HG02623 (cell line): ENCODE data around the gene OR52K1.
"Not testable (repeated sequence)": the region's sequence is repeated elsewhere in the genome, so short reads cannot be mapped to it uniquely, and the experiment has no call there.

Experiments used
- ATAC-seq: cut with Tn5 transposase; IDR thresholded peaks from one replicate; pipeline ENCODE4 v1.9.1; 2021; ENCODE audit warnings: moderate library complexity; ENCODE audit not compliant: unreplicated experiment

The OR52K1 gene

DNA sequence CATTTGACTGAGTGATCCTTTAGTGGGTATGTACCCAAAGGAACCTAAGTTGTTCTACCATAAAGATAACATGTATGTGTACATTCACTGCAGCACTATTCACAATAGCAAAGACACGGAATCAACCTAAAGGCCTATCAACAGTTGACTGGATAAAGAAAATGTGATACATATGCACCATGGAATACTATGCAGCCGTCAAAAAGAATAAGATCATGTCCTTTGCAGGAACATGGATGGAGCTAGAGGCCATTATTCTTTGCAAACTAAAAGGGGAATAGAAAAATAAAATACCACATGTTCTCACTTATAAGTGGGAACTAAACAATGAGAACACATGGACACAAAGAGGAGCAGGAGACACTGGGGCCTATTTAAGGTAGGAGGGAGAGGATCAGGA lies 9.0 kb downstream of the OR52K1 start:
- not testable (repeated sequence) for ATAC-seq

DNA sequence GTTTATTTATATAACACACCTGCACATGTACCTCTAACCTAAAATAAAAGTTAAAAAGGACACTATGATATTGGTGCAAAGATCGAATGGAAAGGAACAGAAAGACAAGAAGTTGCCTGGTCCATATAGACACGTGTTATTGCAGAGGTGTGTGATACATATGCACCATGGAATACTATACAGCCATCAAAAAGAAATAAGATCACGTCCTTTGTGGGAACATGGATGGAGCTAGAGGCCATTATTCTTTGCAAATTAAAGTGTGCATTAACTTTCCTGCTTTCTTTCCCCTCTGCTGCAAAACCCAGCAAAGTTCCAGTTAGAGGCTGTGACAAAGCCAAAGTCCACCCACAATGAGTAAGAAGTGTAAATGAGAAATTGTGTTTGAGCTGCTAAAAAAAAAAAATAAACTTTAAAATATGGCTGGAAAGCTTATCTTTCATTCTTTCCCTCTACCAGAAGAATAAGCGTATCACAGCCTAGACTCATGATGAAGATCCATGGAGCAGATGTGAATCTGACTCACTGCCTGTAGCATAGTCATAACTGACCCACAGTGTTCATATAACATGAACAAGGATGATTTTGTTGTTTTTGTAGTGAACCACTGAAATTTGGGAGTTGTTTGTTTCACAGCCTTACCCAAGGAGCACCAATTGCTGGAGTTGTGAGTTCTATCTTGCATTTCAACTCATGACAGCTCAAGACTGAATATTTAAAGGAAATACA lies 9.6 kb downstream of the OR52K1 start:
- no peak for ATAC-seq

- no peak for ATAC-seq
These were observed 11.0 kb downstream of the OR52K1 start for GRCh38 chr11:4493480-4493818.

- ATAC-seq: no peak
These were observed 13.0 kb downstream of the OR52K1 start for GRCh38 chr11:4495487-4495886.

GRCh38 chr11:4495986-4496385 lies 13.5 kb downstream of the OR52K1 start:
- no peak for ATAC-seq

DNA sequence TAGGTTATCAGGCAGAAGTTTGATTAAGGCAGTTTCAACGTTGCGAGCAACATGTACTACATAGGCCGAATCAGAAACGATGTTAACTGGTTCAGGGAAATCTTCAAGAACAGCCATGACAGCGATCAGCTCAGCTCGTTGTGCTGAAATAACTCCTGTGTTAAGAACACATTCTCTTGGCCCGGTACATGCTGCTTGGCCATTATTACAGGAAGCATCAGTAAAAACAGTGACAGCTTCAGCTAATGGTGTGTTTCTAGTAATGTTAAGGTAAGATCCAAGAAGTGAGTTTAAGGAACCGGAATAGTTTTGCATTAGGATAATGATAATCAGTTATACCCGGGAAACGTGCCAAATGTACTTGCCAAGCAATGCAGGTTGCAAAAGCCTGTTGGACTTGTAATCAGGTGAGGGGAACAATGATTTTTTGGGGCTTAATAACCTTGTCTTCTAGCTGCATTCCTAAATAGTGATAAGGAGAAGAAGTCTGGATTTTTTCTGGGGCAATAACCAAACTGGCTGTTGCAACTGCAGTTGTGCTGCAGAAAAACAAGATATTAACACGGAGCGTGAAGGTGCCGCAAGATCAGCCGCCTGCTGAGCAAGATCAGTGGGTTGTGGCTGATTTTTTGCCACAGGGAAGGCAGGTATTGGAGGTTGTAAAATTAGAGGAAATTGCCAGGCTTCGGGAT lies 14.3 kb downstream of the OR52K1 start:
- ATAC-seq: no peak

- no peak for ATAC-seq
These were observed 26.4 kb downstream of the OR52K1 start for GRCh38 chr11:4508886-4509285.

DNA sequence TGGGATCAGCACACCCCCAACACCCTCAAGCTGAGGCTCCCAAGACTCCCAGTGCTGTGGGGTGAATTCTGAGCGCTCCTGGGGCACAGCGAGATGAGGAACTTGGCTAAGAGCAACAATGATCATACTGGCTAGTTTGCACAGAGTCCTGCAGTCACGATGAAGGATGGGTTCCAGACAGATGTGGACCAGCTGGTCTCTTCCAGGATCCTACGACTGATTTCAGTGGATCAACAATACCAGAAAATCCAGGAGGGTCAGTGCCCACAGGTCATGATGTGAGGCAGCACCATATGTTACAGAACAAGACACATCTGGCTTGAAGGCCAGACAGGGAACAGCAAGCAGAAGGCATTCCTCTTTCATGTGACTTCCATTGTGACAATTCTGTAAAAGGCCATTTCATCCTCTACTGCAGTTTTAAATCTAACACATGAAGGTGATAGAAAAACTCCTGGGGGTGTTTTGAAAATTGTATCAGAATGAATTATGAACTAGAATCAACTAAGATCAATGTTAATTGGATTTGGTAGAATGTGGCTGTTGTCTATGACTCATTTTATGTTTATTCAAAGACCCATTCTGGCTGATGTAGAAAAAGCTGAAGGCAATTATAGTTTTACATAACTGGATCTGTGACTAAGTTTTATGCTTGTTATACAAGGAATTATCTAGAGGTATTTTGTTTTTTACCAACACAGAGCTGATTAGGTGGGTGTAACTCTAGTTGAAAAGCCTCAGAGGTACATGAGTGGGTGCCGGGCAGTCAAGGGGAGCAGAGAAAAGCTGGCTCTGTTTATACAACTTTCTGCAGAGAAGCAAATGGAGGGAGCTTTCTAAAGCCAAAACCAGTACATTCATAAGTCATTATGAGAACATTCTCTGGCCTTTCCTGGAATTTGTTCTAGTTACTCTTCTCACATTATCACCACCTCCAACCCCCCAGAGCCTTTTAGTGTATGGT lies 29.1 kb downstream of the OR52K1 start:
- ATAC-seq: no peak

DNA sequence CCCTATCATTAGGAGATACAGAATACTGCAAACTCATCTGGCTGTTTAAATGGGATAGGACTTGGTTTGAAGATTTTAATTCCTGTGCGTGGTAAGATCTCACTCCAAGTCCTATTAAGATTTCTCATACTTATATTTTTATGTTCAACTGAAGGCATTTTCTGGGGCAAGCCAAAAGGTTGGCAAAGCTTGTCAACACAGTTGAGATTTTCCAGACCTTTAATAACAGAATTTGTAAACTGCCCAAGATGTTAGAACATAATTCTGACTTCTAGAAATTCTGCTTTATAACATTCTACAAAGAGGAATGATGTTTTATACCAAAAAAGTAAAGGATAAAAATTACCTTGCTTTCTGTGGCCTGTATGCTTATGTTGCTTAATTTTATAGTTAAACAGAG lies 31.8 kb downstream of the OR52K1 start:
- ATAC-seq: no peak

GRCh38 chr11:4522339-4522738 lies 39.9 kb downstream of the OR52K1 start:
- ATAC-seq: no peak

DNA sequence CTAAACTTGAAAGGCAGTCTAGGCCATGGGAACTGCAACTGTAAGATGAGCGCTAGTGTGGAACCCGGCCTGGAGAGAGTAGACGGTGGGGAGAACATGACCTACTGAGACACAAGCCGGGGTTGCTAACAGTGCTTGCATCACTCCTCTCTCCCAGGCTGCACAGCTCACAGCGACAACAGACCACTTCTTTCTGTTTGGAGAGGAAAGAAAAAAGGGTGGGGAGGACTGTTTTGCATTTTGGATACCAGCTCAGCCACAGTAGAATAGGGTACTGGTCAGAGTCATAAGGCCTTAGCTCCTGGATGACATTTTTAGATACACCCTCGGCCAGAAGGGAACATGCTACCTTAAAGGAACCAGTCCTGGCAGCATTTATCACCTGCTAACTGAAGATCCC lies 40.3 kb downstream of the OR52K1 start:
- ATAC-seq: no peak

DNA sequence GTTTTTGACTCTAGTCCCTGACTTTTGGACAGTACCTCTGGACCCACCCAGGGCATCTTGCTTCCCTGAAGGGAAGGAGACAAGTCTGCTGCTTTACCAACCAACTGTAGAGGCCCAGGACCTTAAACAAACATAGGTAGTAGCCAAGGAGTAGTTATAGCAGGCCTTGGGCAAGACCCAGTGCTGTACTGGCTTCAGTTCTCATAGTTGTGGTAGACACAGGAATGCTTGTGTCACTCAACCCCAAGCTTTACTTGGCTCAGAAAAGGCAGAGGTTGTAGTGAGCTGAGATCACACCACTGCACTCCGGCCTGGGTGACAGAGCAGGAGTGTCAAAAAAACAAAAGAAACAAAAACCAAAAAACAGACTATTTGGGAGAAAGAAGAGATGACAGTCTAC lies 41.2 kb downstream of the OR52K1 start:
- no peak for ATAC-seq

DNA sequence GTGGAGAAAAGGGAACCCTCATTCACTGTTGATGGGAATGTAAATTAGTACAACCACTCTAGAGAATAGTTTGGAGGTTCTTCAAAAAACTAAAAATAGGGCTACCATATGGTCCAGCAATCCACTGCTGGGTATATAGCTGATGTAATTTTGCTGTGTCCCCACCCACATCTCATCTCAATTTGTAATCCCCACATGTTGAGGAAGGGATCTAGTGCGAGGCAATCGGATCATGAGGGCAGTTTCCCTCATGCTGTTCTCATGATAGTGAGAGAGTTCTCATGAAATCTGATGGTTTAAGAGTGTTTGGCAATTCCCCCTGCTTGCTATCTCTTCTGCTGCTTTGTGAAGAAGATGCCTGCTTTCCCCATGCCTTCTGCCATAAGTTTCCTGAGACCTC lies 45.5 kb downstream of the OR52K1 start:
- no peak for ATAC-seq

- not testable (repeated sequence) for ATAC-seq
These were observed 49.2 kb downstream of the OR52K1 start for GRCh38 chr11:4531686-4532085.

GRCh38 chr11:4539603-4540219 lies 57.3 kb downstream of the OR52K1 start:
- no peak for ATAC-seq

DNA sequence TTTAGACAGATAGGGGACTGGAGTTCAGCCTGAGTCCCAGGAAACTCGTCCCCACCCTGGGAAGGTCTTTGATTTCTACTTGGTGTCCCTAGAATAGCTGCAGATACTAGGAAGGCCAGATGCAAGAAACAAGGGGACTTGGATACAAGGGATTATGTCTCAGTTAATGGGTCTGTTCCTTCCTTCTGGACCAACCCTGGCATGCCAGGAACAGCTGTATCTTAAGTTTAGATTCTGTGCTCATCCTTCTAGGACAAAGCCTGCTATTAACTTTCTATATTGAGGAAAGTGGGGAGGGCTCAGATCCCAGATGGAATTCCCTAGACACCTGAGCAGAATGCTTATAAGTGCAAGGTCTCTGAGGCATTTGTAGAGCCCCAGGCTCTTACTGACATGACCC lies 58.6 kb downstream of the OR52K1 start:
- ATAC-seq: no peak
